ENCODE results near the gene SCNN1G. TPM values are rescaled to one million over a fixed set of nuclear protein-coding genes. Genes with fewer than 3 reads are reported as not detected.

SCNN1G gene
- total and polyA plus RNA-seq, 9 donors: 0.02 to 2.6 (median 0.47) TPM; not detected in 4

Other genes with a start within 250 kb of the SCNN1G start
- gene USP31, start 33.3 kb upstream of the SCNN1G start, total RNA-seq: 10 to 100 TPM in 1 of 7 donors, 1 to 10 TPM in 6; 2.5 to 10.6 (median 7.5) TPM
- 1 to 10 TPM; 1.5 to 3.3 TPM for gene USP31, start 33.3 kb upstream of the SCNN1G start, polyA plus RNA-seq
- gene SCNN1B, start 119.6 kb downstream of the SCNN1G start, total RNA-seq: 1 to 10 TPM in 4 of 7 donors, under 1 TPM in 2, not detected in 1; 0.13 to 1.8 (median 1.0) TPM
- 1 to 10 TPM in 1 of 2 donors, under 1 TPM in 1; 0.94 to 2.5 TPM for gene SCNN1B, start 119.6 kb downstream of the SCNN1G start, polyA plus RNA-seq

All from ovary (tissue), 9 donors.